ENCODE data around the gene POLRMT.

POLRMT gene

GRCh38 chr19:662962-663681 lies 29.8 kb upstream of the POLRMT start, which contains the start of gene RNF126:
TSS of gene RNF126 (minus strand) at chr19:663214. CDS start at chr19:663121, 93 bp downstream.
- DNase-seq (ENCODE audit: low read depth), result peak; percentile 91

GRCh38 chr19:662207-662961 lies 29.0 kb upstream of the POLRMT start:
- DNase-seq (ENCODE audit: low read depth), result peak; percentile 53

GRCh38 chr19:661427-662196 lies 28.3 kb upstream of the POLRMT start:
- DNase-seq (ENCODE audit: low read depth), result peak; percentile 45

- no peak for DNase-seq (ENCODE audit: low read depth)
These were observed 27.6 kb upstream of the POLRMT start for GRCh38 chr19:660793-661426.

GRCh38 chr19:658916-659839 lies 25.8 kb upstream of the POLRMT start:
- DNase-seq (ENCODE audit: low read depth), result no peak

GRCh38 chr19:658059-658839 lies 24.9 kb upstream of the POLRMT start:
- no peak for DNase-seq (ENCODE audit: low read depth)

GRCh38 chr19:657611-658010 lies 24.3 kb upstream of the POLRMT start:
- no peak for DNase-seq (ENCODE audit: low read depth)

- no peak for DNase-seq (ENCODE audit: low read depth)
These were observed 23.6 kb upstream of the POLRMT start for GRCh38 chr19:656751-657559.

GRCh38 chr19:655691-656090 lies 22.4 kb upstream of the POLRMT start:
- no peak for DNase-seq (ENCODE audit: low read depth)

GRCh38 chr19:653425-653824 lies 20.1 kb upstream of the POLRMT start:
- no peak for DNase-seq (ENCODE audit: low read depth)

- DNase-seq (ENCODE audit: low read depth), result no peak
These were observed 19.4 kb upstream of the POLRMT start for GRCh38 chr19:652467-653389.

GRCh38 chr19:651991-652390 lies 18.7 kb upstream of the POLRMT start:
- no peak for DNase-seq (ENCODE audit: low read depth)

- DNase-seq (ENCODE audit: low read depth), result no peak
These were observed 17.9 kb upstream of the POLRMT start for GRCh38 chr19:651114-651818.

GRCh38 chr19:650121-650520 lies 16.8 kb upstream of the POLRMT start:
- no peak for DNase-seq (ENCODE audit: low read depth)

- no peak for DNase-seq (ENCODE audit: low read depth)
These were observed 15.8 kb upstream of the POLRMT start for GRCh38 chr19:648904-649801.

GRCh38 chr19:648305-648704 lies 15.0 kb upstream of the POLRMT start:
- DNase-seq (ENCODE audit: low read depth), result no peak

All from EH (cell line).